ENCODE measurements around the gene REEP6.
"Not testable (repeated sequence)": the region's sequence is repeated elsewhere in the genome, so short reads cannot be mapped to it uniquely, and the experiment has no call there.

REEP6 gene

GRCh38 chr19:1526066-1526778, 35.2 kb downstream of the REEP6 start:
- DNase-seq, result no peak

- no peak for DNase-seq
These were observed 36.1 kb downstream of the REEP6 start for GRCh38 chr19:1526979-1527649.

GRCh38 chr19:1527650-1528309, 36.8 kb downstream of the REEP6 start:
- no peak for DNase-seq

GRCh38 chr19:1528596-1529429, 37.8 kb downstream of the REEP6 start:
- no peak for DNase-seq

- DNase-seq, result no peak
These were observed 38.4 kb downstream of the REEP6 start for GRCh38 chr19:1529430-1529816.

GRCh38 chr19:1530856-1531255, 39.9 kb downstream of the REEP6 start:
- DNase-seq, result not testable (repeated sequence)

- DNase-seq, result no peak
These were observed 40.6 kb downstream of the REEP6 start for GRCh38 chr19:1531587-1531986.

GRCh38 chr19:1532003-1532402, 41.0 kb downstream of the REEP6 start:
- DNase-seq, result no peak

- DNase-seq, result no peak
These were observed 42.6 kb downstream of the REEP6 start for GRCh38 chr19:1533510-1534150.

- no peak for DNase-seq
These were observed 44.0 kb downstream of the REEP6 start for GRCh38 chr19:1534972-1535371.

- not testable (repeated sequence) for DNase-seq
These were observed 44.7 kb downstream of the REEP6 start for GRCh38 chr19:1535699-1536098.

GRCh38 chr19:1538978-1539377, 48.0 kb downstream of the REEP6 start:
- no peak for DNase-seq

GRCh38 chr19:1539749-1540148, 48.8 kb downstream of the REEP6 start:
- not testable (repeated sequence) for DNase-seq

GRCh38 chr19:1540365-1540925, 49.5 kb downstream of the REEP6 start:
- DNase-seq, result no peak

Data from GDM1 (cell line).